ENCODE results near the gene CHERP. TPM values are rescaled to one million over a fixed set of nuclear protein-coding genes. Genes with fewer than 3 reads are reported as not detected.

CHERP gene
- total RNA-seq (2022; extraction: Qiagen RNA extraction) = 27.4 to 31.5 TPM (median 30.1 TPM) in 5 replicates

DNA sequence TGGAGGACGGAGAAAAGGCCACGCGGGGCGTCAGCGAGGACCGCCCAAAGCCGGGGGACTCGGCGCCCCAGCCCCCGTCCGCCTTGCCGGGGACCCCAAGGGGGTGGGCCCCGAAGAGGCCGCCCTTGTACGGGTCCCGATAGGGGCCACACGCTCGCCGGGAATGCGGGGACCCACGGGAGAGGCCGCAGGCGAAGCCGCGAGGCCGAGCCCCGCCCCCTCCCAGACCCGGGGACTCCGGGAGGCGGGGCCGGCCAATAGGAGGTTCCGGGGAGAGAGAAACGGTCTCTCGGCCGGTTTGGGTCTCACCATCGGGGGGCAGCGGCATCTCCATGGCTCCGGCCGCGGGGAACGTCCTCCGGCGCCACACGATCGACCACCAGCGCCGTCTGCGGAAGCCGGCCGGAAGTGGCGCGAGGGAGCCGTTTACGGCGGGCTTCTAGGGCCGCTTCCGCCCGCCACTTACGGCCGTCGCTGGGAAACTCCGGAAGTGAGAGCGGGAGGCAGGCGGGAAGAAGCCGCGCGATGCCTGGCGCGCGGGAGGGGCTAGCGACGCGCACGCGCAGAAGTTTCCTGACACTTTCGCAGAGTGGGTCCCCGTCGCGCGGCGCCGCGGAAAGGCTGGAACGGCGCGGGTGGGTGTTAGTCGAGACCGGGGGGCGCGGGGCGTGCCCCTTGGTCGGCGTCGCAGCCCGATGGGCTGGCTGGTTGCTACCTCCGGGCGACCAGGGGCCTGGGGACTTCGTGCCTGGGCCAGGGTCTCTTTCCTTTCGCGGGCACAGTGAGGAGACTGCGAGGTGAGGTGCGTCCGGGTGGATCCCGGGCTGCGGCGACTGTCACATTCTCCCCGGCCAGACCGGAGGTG lies at the start of gene CHERP:
CHERP (minus strand) TSS at position 393 of the 865 bp plus-strand sequence; CDS start at position 334, 59 bp downstream.

DNA sequence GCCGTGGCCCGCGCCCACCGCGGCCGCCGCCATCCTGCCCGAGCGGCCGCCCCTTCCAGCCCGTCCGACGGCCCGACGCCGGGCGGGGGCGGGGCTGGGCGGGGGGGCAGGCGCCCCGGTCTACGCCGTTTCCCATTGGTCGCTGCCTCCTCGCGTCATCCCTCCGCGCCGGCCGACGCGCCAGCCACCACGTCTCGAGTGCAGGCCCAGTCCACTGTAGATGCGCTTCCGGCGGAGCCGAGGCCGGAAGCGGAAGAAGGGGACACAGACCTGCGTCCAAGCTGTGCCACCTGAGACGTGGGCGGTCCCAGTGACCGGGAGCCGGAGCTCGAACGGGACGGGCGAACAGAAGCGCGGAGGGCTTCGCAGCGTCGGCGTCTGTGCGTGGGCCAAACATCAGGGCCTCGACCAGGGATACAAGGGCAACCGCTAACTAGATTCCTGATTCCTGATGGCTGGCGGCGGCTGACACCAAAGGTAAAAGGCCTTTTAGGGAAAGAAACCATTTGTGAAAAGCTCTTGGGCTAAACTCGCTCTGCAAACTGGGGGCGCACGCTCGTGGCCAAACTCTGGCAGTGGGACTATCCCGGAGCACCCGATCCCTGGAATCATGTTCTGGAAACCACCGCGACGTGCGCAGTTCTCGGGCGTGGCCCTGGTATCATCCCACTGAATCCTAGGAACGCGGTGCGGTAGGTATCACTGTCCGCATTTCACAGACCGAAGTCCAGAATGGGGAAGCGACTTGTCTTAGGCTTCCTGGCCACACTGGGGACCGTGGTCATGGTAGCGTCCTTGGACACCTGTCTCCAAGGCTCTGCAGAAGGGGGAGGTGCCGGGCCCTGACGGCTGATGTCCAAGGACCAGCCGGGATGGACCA lies 30.3 kb upstream of the CHERP start, which contains the start of gene SLC35E1:
SLC35E1 (minus strand) TSS at position 84 of the 880 bp plus-strand sequence; CDS start at position 33, 51 bp downstream.

GRCh38 chr19:16495982-16496612 lies 46.1 kb downstream of the CHERP start, which contains the start of the genes C19orf44 and CALR3:
Gene C19orf44, plus strand, starts transcription at chr19:16496394. Its CDS starts 4,399 bp downstream, at chr19:16500793.
Gene CALR3, minus strand, starts transcription at chr19:16496167. Its CDS starts 38 bp downstream, at chr19:16496129.

Other genes with a start within 250 kb of the CHERP start
- gene KLF2, start 217.6 kb downstream of the CHERP start, total RNA-seq (2022; extraction: Qiagen RNA extraction) = 15.4 to 33.7 TPM (median 25.2 TPM) in 5 replicates
- gene EPS15L1, start 70.5 kb downstream of the CHERP start, total RNA-seq (2022; extraction: Qiagen RNA extraction) = 14.2 to 17.9 TPM (median 16.1 TPM) in 5 replicates
- 0.15 TPM in 1 of 5 replicates, not detected in the others for gene CALR3, start 46.3 kb downstream of the CHERP start, total RNA-seq (2022; extraction: Qiagen RNA extraction)
- 2.5 to 3.4 TPM (median 2.7 TPM) in 5 replicates for gene C19orf44, start 46.0 kb downstream of the CHERP start, total RNA-seq (2022; extraction: Qiagen RNA extraction)
- 18.1 to 19.8 TPM (median 19.1 TPM) in 5 replicates for gene SLC35E1, start 30.0 kb upstream of the CHERP start, total RNA-seq (2022; extraction: Qiagen RNA extraction)
- gene MED26, start 85.8 kb upstream of the CHERP start, total RNA-seq (2022; extraction: Qiagen RNA extraction) = 4.5 to 5.7 TPM (median 5.2 TPM) in 5 replicates
- 69.9 to 76.9 TPM (median 72.1 TPM) in 5 replicates for gene SMIM7, start 117.7 kb upstream of the CHERP start, total RNA-seq (2022; extraction: Qiagen RNA extraction)
- gene TMEM38A, start 118.7 kb upstream of the CHERP start, total RNA-seq (2022; extraction: Qiagen RNA extraction) = 0.93 to 1.2 TPM (median 1.1 TPM) in 5 replicates
- not detected in 5 replicates for gene NWD1, start 177.4 kb upstream of the CHERP start, total RNA-seq (2022; extraction: Qiagen RNA extraction)